A673 (cell line): ENCODE results near the gene EPSTI1. TPM values are rescaled to one million over a fixed set of nuclear protein-coding genes. Genes with fewer than 3 reads are reported as not detected.

ENCODE experiments used
- BruUV-seq: library from RNA; stranded (reverse); fragments of 400-500 nt; replicated peaks from 2 replicates; lab custom pipeline; 2021; lab: Mats Ljungman, UMichigan
- CTCF ChIA-PET: fragments of 300-600 bp; sonication (Branson Sonifier 250); formaldehyde crosslinking; loops from one replicate; lab custom pipeline; 2022; ENCODE audit warnings: antibody characterized with exemption; lab: Charles Lee
- POLR2A ChIA-PET: fragments of 300-600 bp; sonication (Branson Sonifier 250); formaldehyde crosslinking; loops from one replicate; lab custom pipeline; 2022; ENCODE audit warnings: antibody characterized with exemption; ENCODE audit not compliant: low non-redundant PET; lab: Charles Lee
- DNase-seq: peaks from one replicate; pipeline ENCODE4 v3.0.0-alpha.2; 2015; ENCODE audit warnings: low spot score
- H3K27ac ChIP-seq: fragments of 200-600 bp; sonication (generic); 2 replicates; pipeline ENCODE4 v1.5.1; 2016; ENCODE audit warnings: mixed run types, low read depth, mild to moderate bottlenecking, mixed read lengths, antibody characterized with exemption, low read length; ENCODE audit not compliant: poor library complexity, severe bottlenecking
- H3K27me3 ChIP-seq: fragments of 200-600 bp; sonication (generic); replicated peaks from 2 replicates; pipeline ENCODE4 v1.6.1; 2017; ENCODE audit warnings: mixed run types, low read depth, mild to moderate bottlenecking, mixed read lengths, antibody characterized with exemption, low read length; ENCODE audit not compliant: insufficient read depth, poor library complexity
- H3K36me3 ChIP-seq: fragments of 200-600 bp; sonication (generic); 2 replicates; pipeline ENCODE4 v1.6.1; 2016; ENCODE audit warnings: mixed run types, mild to moderate bottlenecking, mixed read lengths, antibody characterized with exemption, low read length; ENCODE audit not compliant: insufficient read depth, poor library complexity, severe bottlenecking
- H3K4me1 ChIP-seq: fragments of 200-600 bp; sonication (generic); 2 replicates; pipeline ENCODE4 v1.6.1; 2017; ENCODE audit warnings: mixed run types, mild to moderate bottlenecking, mixed read lengths, antibody characterized with exemption, low read length; ENCODE audit not compliant: insufficient read depth, poor library complexity, severe bottlenecking
- H3K4me3 ChIP-seq: fragments of 200-600 bp; sonication (generic); 2 replicates; pipeline ENCODE4 v1.5.1; 2016; ENCODE audit warnings: low read depth, mixed run types, mild to moderate bottlenecking, mixed read lengths, low read length; ENCODE audit not compliant: poor library complexity, severe bottlenecking
- H3K9me3 ChIP-seq: fragments of 200-600 bp; sonication (generic); 2 replicates; pipeline ENCODE4 v1.6.1; 2016; ENCODE audit warnings: mixed run types, low read depth, mild to moderate bottlenecking, mixed read lengths, antibody characterized with exemption, low read length; ENCODE audit not compliant: poor library complexity, severe bottlenecking
- EZH2 ChIP-seq: fragments of 200-600 bp; sonication (generic); IDR thresholded peaks from 2 replicates; pipeline ENCODE4 v1.6.1; 2017; ENCODE audit warnings: borderline replicate concordance, low read depth, mild to moderate bottlenecking, mixed read lengths, antibody characterized with exemption, low read length; ENCODE audit not compliant: poor library complexity, severe bottlenecking
- intact Hi-C: fragments of 100-400 bp; cut with micrococcal nuclease; formaldehyde crosslinking; loops from one replicate; pipeline ENCODE4 v1.10.0; 2022; ENCODE audit not compliant: unreplicated experiment
- total RNA-seq: library from RNA; stranded (reverse); gene quantifications from 2 replicates; pipeline ENCODE4 v1.2.3, GENCODE V29; 2021
- TF ChIP-seq, protein P1 (sequence below): fragments of 300-800, 200-600 bp; sonication (generic); conservative IDR thresholded peaks from 2 replicates; pipeline ENCODE4 v1.5.1; 2017; ENCODE audit warnings: low read depth, mild to moderate bottlenecking, antibody characterized with exemption, low read length, moderate library complexity, mixed read lengths

Gene EPSTI1
- total RNA-seq, 1 experiment from 2014 or later: not detected

DNA sequence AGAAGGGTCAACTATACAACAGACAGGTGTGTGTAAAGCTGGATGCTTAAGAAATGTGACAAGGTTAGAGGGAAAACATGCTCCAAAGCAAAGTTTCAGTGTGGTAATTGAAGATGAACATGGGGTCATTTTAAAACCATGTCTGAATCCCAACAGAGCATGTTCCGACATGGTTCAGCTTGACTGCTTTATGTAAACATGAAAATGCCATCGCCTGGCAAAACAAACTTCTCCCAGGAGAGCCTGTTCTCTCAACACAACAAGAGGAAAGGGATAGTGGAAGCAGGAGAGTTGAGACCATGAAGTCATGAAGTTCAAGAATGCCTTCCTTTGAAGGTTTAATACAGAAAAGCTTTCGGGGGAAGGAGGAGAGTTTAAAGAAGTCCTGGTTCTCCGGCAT, 85.8 kb downstream of the EPSTI1 start:
- no TSS peak for BruUV-seq
- TF ChIP-seq, protein P1, sequence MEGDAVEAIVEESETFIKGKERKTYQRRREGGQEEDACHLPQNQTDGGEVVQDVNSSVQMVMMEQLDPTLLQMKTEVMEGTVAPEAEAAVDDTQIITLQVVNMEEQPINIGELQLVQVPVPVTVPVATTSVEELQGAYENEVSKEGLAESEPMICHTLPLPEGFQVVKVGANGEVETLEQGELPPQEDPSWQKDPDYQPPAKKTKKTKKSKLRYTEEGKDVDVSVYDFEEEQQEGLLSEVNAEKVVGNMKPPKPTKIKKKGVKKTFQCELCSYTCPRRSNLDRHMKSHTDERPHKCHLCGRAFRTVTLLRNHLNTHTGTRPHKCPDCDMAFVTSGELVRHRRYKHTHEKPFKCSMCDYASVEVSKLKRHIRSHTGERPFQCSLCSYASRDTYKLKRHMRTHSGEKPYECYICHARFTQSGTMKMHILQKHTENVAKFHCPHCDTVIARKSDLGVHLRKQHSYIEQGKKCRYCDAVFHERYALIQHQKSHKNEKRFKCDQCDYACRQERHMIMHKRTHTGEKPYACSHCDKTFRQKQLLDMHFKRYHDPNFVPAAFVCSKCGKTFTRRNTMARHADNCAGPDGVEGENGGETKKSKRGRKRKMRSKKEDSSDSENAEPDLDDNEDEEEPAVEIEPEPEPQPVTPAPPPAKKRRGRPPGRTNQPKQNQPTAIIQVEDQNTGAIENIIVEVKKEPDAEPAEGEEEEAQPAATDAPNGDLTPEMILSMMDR: no peak
- no peak for TF ChIP-seq EZH2
- Histone ChIP-seq H3K4me3 (no peak overlapping the region), H3K9me3 (no peaks in the 10 kb centered on the region), H3K27ac (no peak overlapping the region), H3K27me3 (no peaks in the 10 kb centered on the region), H3K36me3 (no peaks in the 10 kb centered on the region), H3K4me1 (no peaks in the 10 kb centered on the region)
- intact Hi-C loops: no loop called here
- CTCF ChIA-PET: no interaction called here
- DNase-seq: no peak
- POLR2A ChIA-PET: no interaction called here

DNA sequence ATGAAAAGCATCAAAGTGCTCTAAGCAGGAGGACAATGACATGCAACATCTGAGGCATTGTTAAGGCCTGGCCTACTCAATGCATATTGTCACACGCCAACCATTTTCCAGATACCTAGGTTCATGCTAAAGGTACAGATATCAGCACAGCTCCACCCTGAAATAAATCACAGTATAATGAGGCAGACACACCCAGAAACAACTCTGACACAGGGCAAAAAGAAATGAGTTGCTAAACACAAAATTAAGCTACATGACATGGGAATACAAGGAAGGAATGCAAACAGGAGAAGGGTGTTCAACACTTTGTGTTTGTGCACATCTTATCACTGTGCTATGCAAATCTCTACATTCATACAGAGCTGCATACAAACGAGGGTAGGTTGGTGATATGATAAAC, 86.5 kb downstream of the EPSTI1 start:
- BruUV-seq: no TSS peak
- CTCF ChIA-PET: no interaction called here

DNA sequence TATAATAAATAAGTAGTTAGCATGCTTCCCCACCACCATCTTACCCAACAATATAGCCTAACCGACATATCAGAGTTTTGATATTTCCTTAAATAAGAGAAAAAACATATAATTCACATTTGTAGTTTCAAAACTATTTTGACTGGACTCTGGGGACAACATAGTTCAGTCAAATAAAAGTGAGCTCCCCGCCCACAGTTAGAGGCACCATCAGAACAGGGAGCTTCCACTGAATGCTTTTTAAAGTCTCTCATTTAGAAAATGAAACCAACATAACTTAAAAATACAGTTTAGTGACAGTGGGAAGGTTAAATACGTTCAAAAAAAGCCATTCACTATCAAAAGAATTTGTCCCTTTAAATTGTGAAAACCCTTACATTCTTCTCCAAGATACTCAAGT, 92.8 kb downstream of the EPSTI1 start:
- Histone ChIP-seq H3K36me3 (no peaks in the 10 kb centered on the region), H3K27me3 (no peaks in the 10 kb centered on the region), H3K4me1 (no peaks in the 10 kb centered on the region), H3K9me3 (no peaks in the 10 kb centered on the region), H3K27ac (no peak overlapping the region), H3K4me3 (no peak overlapping the region)
- TF ChIP-seq EZH2: no peak
- TF ChIP-seq, protein P1: no peak
- no peak for DNase-seq
- intact Hi-C loops: no loop called here
- ChIA-PET CTCF (no interaction called here), POLR2A (no interaction called here)
- BruUV-seq: no TSS peak

More for the DNA sequence above, 86.5 kb downstream of the EPSTI1 start:
- POLR2A ChIA-PET: no interaction called here
- TF ChIP-seq EZH2: no peak
- TF ChIP-seq, protein P1: no peak
- DNase-seq: no peak
- Histone ChIP-seq H3K4me1 (no peaks in the 10 kb centered on the region), H3K27me3 (no peaks in the 10 kb centered on the region), H3K9me3 (no peaks in the 10 kb centered on the region), H3K4me3 (no peak overlapping the region), H3K36me3 (no peaks in the 10 kb centered on the region), H3K27ac (no peak overlapping the region)
- intact Hi-C loops: no loop called here
